Right lobe of liver (tissue), 4 donors: ENCODE results near the gene FMN1.

Experiments used
- CTCF ChIP-seq, 4 donors: fragments of 200-600 bp in 3 of 4; fragments of 450-650 bp in 1 of 4; IDR thresholded peaks; one replicate each; pipeline versions ENCODE4 v1.5.1 to v1.8.0; 2016 to 2022; ENCODE audit warnings: antibody characterized with exemption in 4 of 4, mild to moderate bottlenecking in 2 of 4
- POLR2A ChIP-seq: fragments of 450-650 bp; IDR thresholded peaks from one replicate; pipeline ENCODE4 v1.6.1; 2017; ENCODE audit warnings: antibody characterized with exemption, mild to moderate bottlenecking
- donor health status: DM: no; HTN: no; CAD: no.
- donor health status: DM: no; HTN: no; CAD: no.
- donor health status: DM: no; HTN: yes; CAD: no.

GRCh38 chr15:32833379-32833821, 361.1 kb downstream of the FMN1 start:
- TF ChIP-seq POLR2A (no peak), CTCF (IDR thresholded peaks at IDR 0.05) (no peak)
